Activated CD4-positive, CD25-positive, alpha-beta regulatory T cell treated with anti-CD3 and anti-CD28 coated beads, Interleukin-2, amount 50 U/mL, for 72 hours (primary cell): ENCODE results near the gene CHN2.

Experiments
- DNase-seq: peaks from one replicate; pipeline ENCODE4 v3.0.0; 2021

Gene CHN2

GRCh38 chr7:29315122-29315891, 120.7 kb downstream of the CHN2 start:
- DNase-seq: no peak

GRCh38 chr7:29315892-29316270, 121.3 kb downstream of the CHN2 start:
- DNase-seq: no peak

GRCh38 chr7:29316926-29317325, 122.4 kb downstream of the CHN2 start:
- no peak for DNase-seq

GRCh38 chr7:29318853-29319718, 124.5 kb downstream of the CHN2 start:
- no peak for DNase-seq

- DNase-seq: no peak
These were observed 125.3 kb downstream of the CHN2 start for GRCh38 chr7:29319719-29320521.

GRCh38 chr7:29320577-29320976, 126.0 kb downstream of the CHN2 start:
- DNase-seq: no peak

GRCh38 chr7:29322023-29322712, 127.6 kb downstream of the CHN2 start:
- DNase-seq: no peak

GRCh38 chr7:29325476-29325875, 130.9 kb downstream of the CHN2 start:
- no peak for DNase-seq

- DNase-seq: no peak
These were observed 132.3 kb downstream of the CHN2 start for GRCh38 chr7:29326864-29327263.

- no peak for DNase-seq
These were observed 132.9 kb downstream of the CHN2 start for GRCh38 chr7:29327455-29327854.

GRCh38 chr7:29328045-29328444, 133.5 kb downstream of the CHN2 start:
- DNase-seq: no peak

GRCh38 chr7:29328811-29329210, 134.2 kb downstream of the CHN2 start:
- no peak for DNase-seq

- no peak for DNase-seq
These were observed 135.1 kb downstream of the CHN2 start for GRCh38 chr7:29329686-29330085.

- no peak for DNase-seq
These were observed 135.6 kb downstream of the CHN2 start for GRCh38 chr7:29330136-29330535.

- no peak for DNase-seq
These were observed 136.6 kb downstream of the CHN2 start for GRCh38 chr7:29331163-29331562.

GRCh38 chr7:29332042-29332811, 137.7 kb downstream of the CHN2 start:
- DNase-seq: no peak

GRCh38 chr7:29332875-29333855, 138.6 kb downstream of the CHN2 start:
- DNase-seq: no peak

GRCh38 chr7:29335188-29336083, 140.9 kb downstream of the CHN2 start:
- DNase-seq: no peak

- DNase-seq: no peak
These were observed 143.1 kb downstream of the CHN2 start for GRCh38 chr7:29337546-29338116.
